ENCODE results near the gene GALNT13. TPM values are rescaled to one million over a fixed set of nuclear protein-coding genes. Genes with fewer than 3 reads are reported as not detected.

The GALNT13 gene
- total RNA-seq, 2 experiments from 2014 or later, result not detected

GRCh38 chr2:154280543-154280942, 408.8 kb downstream of the GALNT13 start:
- ChIA-PET POLR2A (no interaction called here), CTCF (no interaction called here)

DNA sequence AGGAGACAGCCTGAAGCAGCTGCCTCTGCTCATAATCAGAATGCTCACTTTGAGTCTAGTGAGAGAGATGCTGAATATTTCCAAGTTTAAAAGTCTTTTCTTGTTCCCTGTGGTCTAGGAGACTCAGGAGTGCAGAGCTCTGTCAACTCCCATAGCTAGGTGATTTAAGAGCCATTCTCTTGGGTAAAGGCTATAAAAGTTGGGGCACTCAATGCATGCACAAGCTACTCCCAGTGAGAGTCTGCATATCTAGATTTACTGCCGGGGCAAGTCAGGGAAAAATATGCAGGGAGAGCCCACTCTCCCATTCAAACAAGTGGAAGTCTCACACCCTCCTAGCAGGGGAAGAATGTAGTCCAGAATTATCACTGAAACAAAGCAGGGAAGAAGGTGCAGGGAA, 418.1 kb downstream of the GALNT13 start:
- ChIA-PET POLR2A (no interaction called here), CTCF (no interaction called here)

- POLR2A ChIA-PET, result no interaction called here
- CTCF ChIA-PET, result no interaction called here
Observed at GRCh38 chr2:154291511-154291910, 419.8 kb downstream of the GALNT13 start.

DNA sequence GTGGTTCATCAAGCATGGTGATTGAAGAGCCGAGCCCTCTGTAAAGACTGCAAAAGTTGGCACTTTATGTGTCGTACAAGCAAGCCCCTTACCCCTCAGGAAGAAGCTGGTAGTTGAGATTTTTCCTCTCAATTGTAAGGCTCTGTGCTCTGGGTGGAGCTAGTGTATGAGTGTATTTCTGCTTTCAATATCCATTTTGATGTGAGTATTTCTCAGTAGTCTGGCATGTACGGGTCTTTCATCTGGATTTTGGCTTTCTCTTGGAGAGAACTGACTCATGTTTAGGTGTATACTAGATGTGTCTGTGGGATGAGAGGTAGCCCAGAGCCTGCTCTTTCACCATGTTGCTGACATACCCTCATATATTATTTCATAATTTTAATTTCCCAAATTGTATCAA, 420.2 kb downstream of the GALNT13 start:
- ChIA-PET CTCF (no interaction called here), POLR2A (no interaction called here)

DNA sequence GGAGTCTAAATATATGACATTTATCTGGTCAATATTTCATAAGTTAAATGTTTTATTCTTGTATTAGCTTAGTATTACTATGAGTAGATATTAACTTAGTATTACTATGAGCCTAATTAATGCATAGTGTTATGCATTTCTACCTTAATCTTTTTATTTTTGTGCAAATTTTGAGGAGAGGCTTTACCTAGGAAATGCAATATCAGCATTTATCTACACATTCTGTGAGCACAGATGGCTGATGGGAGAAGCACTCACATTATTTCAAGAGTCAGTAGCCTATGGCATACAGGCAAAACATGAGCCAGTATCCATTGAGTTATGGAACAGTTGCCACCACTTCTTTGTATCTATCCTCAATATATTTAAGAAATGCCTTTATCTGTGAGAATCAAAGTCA, 422.1 kb downstream of the GALNT13 start:
- POLR2A ChIA-PET, result no interaction called here
- CTCF ChIA-PET, result no interaction called here

DNA sequence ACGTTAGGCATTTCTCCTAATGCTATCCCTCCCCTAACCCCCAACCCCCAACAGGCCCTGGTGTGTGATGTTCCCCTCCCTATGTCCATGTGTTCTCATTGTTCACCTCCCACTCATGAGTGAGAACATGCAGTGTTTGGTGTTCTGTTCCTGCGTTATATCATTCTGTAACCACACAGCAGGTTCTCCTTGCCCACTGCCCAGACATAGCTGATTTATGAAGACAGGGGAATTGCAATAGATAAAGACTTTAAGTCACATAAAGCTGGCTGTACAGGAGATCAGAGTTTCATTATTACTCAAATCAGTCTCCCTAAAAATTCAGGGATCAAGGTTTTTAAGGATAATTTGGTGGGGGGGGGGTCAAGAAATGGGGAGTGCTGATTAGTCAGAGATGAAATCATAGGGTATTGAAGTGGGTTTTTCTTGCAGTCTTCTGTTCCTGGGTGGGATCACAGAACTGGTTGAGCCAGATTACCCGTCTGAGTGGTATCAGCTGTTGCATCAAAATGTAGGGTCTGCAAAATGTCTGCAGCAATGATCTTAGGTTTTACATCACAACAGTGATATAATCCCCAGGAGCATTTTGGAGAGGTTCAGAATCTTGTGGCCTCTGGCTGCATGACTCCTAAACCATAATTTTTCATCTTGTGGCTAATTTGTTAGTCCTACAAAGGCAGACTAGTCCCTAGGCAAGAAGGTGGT, 434.7 kb downstream of the GALNT13 start:
- ChIA-PET POLR2A (no interaction called here), CTCF (no interaction called here)

GRCh38 chr2:154307007-154307406, 435.3 kb downstream of the GALNT13 start:
- POLR2A ChIA-PET, result no interaction called here

DNA sequence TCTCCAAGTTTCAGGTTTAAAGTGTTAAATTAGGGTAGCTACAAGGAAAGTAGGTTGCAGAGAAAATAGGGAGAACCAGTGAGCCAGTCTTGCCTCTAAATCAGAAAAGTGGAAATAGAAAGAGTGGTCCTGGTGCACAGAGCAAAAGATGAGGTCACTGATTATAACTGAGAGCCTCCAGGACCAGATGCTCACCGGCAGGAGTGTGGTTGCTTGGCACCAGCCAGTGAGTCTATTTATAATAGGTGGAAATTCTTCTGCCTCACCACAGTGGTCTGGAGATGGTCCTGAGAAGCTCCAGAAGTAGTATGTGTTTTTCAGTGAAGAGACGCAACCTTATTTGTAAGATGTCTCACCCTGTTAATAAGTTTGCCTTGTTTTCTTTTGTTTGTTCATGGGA, 452.9 kb downstream of the GALNT13 start:
- ChIA-PET CTCF (no interaction called here), POLR2A (no interaction called here)

More at GRCh38 chr2:154307007-154307406, 435.3 kb downstream of the GALNT13 start:
- CTCF ChIA-PET, result no interaction called here

DNA sequence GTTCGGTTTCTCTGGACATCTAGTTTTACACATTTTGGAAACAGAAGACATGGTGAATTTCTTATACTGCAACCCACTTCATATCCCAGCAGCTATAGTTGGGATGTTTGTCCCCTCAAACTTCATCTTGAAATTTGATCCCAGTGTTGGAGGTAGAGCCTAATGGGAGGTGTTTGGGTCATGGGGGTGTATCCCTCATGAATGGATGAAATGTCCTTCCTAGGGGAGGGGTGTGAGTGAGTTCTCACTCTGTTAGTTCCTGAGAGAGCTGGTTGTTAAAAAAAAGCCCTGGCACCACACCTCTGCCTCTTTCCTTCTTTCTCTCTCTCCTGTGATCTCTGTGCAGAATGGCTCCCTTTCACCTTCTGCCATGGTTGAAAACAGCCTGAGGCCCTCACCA, 457.8 kb downstream of the GALNT13 start:
- CTCF ChIA-PET, result no interaction called here
- POLR2A ChIA-PET, result no interaction called here

DNA sequence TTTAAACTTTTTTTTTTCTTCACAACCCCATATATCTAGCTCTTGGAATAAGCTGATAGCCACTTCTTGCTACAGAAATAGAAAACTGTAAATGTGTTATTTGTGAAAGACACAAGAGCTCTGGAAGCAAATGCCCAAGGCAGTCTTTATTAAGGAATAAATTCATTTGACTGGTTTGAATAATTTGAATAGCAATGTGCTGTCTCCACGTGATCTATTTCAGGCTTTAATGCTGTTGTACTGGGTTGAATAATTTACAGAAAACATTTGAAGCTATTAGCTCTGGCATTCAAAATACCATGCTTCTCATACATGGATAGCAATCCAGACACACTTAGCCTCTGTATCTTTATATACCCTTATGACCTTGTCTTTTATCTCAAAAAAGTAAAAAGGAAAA, 460.1 kb downstream of the GALNT13 start:
- ChIA-PET POLR2A (no interaction called here), CTCF (no interaction called here)

DNA sequence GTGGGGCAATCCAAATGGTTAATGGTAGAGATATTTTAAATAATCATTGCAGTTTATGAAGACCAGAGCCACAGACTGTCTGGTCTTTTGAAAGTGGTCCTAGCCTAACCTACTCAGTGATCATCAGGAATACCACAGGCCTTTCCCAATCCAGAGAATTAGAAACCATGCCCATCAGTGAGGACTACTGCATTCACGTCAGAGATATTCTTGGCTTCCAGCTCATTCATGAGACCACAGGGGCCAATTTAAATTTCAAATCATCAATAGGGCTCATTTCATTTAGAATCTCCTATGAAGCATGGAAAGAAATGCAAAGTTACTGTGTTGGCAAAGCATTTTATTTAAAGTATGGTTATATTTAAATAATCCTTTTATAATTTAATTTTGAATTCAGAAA, 464.5 kb downstream of the GALNT13 start:
- ChIA-PET CTCF (no interaction called here), POLR2A (no interaction called here)

- POLR2A ChIA-PET, result no interaction called here
Observed at GRCh38 chr2:154338352-154338967, 466.7 kb downstream of the GALNT13 start.

DNA sequence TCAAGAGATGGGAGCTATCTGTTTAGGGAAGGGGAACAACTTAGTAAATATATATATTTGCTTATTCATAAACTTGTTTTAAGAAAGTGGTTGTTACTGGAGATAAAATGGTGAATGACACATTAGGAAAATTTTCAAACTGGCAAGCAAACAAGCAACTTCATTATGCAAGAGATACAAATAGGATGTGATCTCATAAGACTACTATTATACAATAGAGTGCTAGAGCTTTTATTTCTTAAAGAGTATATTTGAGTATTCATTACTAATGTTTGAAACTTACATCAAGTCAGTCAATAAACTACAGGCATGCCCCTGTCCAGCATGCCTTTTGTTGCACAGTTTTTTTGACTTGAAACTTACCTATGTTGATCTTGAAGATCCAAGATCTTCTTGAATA, 471.6 kb downstream of the GALNT13 start:
- ChIA-PET CTCF (no interaction called here), POLR2A (no interaction called here)

More at GRCh38 chr2:154338352-154338967, 466.7 kb downstream of the GALNT13 start:
- CTCF ChIA-PET, result no interaction called here

DNA sequence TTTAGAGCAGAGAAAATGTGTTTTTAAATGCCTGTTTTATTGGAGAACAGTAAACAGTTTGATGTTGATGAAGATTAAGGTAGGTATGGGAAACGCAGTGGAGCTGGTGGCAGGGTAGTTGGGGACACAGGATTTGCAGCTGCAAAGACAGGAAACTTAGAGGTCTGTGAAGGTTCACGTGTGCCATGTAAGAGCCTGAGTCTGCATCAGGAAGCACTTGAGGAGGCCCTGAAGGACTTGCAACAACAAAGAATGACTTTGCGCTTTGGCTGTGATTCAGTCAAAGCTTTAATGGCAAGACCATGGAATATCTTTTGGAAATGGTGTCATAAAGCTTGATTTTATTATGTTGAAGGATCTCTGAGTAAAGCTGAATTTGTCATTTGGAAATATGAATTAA, 479.2 kb downstream of the GALNT13 start:
- CTCF ChIA-PET, result no interaction called here
- POLR2A ChIA-PET, result no interaction called here

- ChIA-PET POLR2A (no interaction called here), CTCF (no interaction called here)
Observed at GRCh38 chr2:154361276-154361675, 489.6 kb downstream of the GALNT13 start.

- CTCF ChIA-PET, result no interaction called here
Observed at GRCh38 chr2:154368153-154368552, 496.4 kb downstream of the GALNT13 start.

GRCh38 chr2:154370873-154371272, 499.2 kb downstream of the GALNT13 start:
- POLR2A ChIA-PET, result no interaction called here
- CTCF ChIA-PET, result no interaction called here

More at GRCh38 chr2:154368153-154368552, 496.4 kb downstream of the GALNT13 start:
- POLR2A ChIA-PET, result no interaction called here

DNA sequence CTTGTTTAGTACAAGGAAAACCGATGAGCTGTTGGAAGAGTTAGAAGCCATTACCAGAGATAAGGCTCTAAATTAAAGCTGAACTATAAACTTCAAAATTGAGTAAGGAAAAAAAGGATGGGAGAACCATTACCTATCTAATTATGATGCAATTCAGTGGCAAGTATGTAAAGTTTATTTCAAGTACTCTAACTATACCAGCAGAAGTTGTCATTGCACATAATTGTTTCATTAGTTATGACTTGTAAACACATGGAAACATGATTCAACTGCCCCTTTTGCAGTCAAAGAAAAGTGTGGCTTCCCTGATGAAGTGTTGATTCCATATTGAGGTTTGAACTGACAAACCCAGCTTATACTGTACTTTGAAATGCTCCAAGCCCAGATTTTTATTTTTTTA, 502.7 kb downstream of the GALNT13 start:
- ChIA-PET CTCF (no interaction called here), POLR2A (no interaction called here)

DNA sequence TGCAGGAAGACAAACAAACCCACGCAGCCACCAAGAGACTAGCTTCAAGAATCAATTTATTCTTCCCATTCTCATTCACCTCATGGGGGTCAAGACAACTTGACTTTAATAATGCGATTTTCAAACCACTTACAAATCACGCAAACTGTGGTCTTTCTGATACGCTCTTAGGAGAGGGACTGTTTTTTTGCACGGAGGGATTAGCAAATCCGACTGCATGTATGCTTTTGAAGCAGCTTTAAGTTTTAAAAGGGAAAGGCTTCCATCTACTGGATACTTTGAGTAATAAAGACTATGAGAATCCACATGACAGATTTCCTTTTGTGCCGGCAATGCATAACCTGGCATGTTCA, 503.8 kb downstream of the GALNT13 start:
- POLR2A ChIA-PET, result no interaction called here
- CTCF ChIA-PET, result no interaction called here

GRCh38 chr2:154381931-154382794, 510.4 kb downstream of the GALNT13 start:
- ChIA-PET POLR2A (no interaction called here), CTCF (no interaction called here)

DNA sequence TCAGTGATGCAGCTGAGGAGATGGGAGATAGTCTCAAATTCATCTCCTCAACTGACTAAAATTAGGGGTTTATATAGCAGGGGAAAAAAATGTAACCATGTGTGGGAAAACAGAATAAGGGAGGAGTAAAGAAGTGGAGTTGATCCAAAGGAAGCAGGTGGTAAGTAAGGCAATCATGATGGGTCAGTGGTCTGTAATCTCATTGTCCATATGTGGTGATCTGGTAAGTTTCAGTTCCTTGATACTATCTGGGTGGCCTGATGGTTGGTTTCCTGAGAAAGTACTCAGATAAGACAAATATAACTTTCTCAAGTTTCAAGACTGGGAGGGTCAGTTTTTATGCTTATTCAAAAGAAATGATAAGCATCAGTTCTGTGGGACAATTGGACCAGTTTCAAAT, 514.5 kb downstream of the GALNT13 start:
- POLR2A ChIA-PET, result no interaction called here
- CTCF ChIA-PET, result no interaction called here
